Tibial artery (tissue), 4 donors: ENCODE results near the gene CDK8.

Experiments used
- DNase-seq, 2 donors: peaks; one replicate each; pipeline ENCODE4 v3.0.0-alpha.2; 2019
- H3K27ac ChIP-seq, 2 donors: fragments of 200-600 bp; sonication (generic) in 1 of 2; 1 replicate in 1 of 2; 2 replicates in 1 of 2; pipeline ENCODE4 v1.5.1; 2018 to 2019; ENCODE audit warnings: mild to moderate bottlenecking in 1 of 2
- H3K27me3 ChIP-seq, 2 donors: fragments of 200-600 bp; sonication (generic) in 1 of 2; one replicate each; pipeline versions ENCODE4 v1.5.1 to v1.6.0; 2016 to 2019
- H3K36me3 ChIP-seq, 3 donors: fragments of 200-600 bp; sonication (generic) in 2 of 3; one replicate each; pipeline ENCODE4 v1.5.1; 2016 to 2019; ENCODE audit warnings: mild to moderate bottlenecking in 2 of 3
- H3K4me1 ChIP-seq, 4 donors: fragments of 200-600 bp; sonication (generic) in 2 of 4; 1 replicate in 3 of 4; 2 replicates in 1 of 4; pipeline ENCODE4 v1.5.1; 2016 to 2019
- H3K4me3 ChIP-seq, 2 donors: fragments of 200-600 bp; sonication (generic) in 1 of 2; 1 replicate in 1 of 2; 2 replicates in 1 of 2; pipeline ENCODE4 v1.5.1; 2018 to 2019; ENCODE audit warnings: mild to moderate bottlenecking in 2 of 2
- H3K9me3 ChIP-seq, 3 donors: fragments of 200-600 bp; sonication (generic) in 1 of 3; one replicate each; pipeline ENCODE4 v1.5.1; 2016 to 2019
- CTCF ChIP-seq, 2 experiments: fragments of 200-600 bp in 1 of 2; fragments of 450-650 bp in 1 of 2; IDR thresholded peaks; one replicate each; pipeline ENCODE4 v1.5.1; 2017 to 2019; ENCODE audit warnings: antibody characterized with exemption in 2 of 2, mild to moderate bottlenecking in 1 of 2, moderate library complexity in 1 of 2
- intact Hi-C: fragments of 100-400 bp; cut with DNase I; formaldehyde crosslinking; loops from one replicate; pipeline ENCODE4 v1.15.0; 2023; ENCODE audit warnings: low total_unique reads

Gene CDK8

GRCh38 chr13:26225896-26226617 lies 27.9 kb upstream of the CDK8 start:
- H3K9me3 ChIP-seq: no peaks in the 10 kb centered on the region
- intact Hi-C loops: no loop called here
- TF ChIP-seq CTCF (IDR thresholded peaks at IDR 0.05): no peak

GRCh38 chr13:26227166-26227971 lies 26.6 kb upstream of the CDK8 start:
- TF ChIP-seq CTCF (IDR thresholded peaks at IDR 0.05): no peak
- DNase-seq: no peak
- Histone ChIP-seq H3K9me3 (no peaks in the 10 kb centered on the region), H3K4me3 (no peak overlapping the region), H3K4me1 (peaks cover 0 to 8% (median 4%) of the 10 kb centered on the region in 4 donors), H3K27me3 (no peaks in the 10 kb centered on the region), H3K36me3 (no peaks in the 10 kb centered on the region), H3K27ac (no peak overlapping the region)
- intact Hi-C loops: no loop called here

More at GRCh38 chr13:26225896-26226617, 27.9 kb upstream of the CDK8 start:
- no peak for DNase-seq
- H3K27me3 ChIP-seq: no peaks in the 10 kb centered on the region
- H3K36me3 ChIP-seq: no peaks in the 10 kb centered on the region
- H3K27ac ChIP-seq: no peak overlapping the region
- H3K4me1 ChIP-seq: peaks cover 0 to 10% (median 4%) of the 10 kb centered on the region in 4 donors
- no peak overlapping the region for H3K4me3 ChIP-seq

GRCh38 chr13:26228096-26228495 lies 25.8 kb upstream of the CDK8 start:
- no peaks in the 10 kb centered on the region for H3K9me3 ChIP-seq
- intact Hi-C loops: no loop called here
- peaks cover 0 to 2% (median under 1%) of the 10 kb centered on the region in 4 donors for H3K4me1 ChIP-seq
- no peak for DNase-seq
- no peak for TF ChIP-seq CTCF (IDR thresholded peaks at IDR 0.05)
- H3K27ac ChIP-seq: no peak overlapping the region
- no peaks in the 10 kb centered on the region for H3K36me3 ChIP-seq
- no peak overlapping the region for H3K4me3 ChIP-seq
- H3K27me3 ChIP-seq: no peaks in the 10 kb centered on the region

GRCh38 chr13:26229080-26229615 lies 24.8 kb upstream of the CDK8 start:
- Histone ChIP-seq H3K4me1 (no peaks in the 10 kb centered on the region), H3K4me3 (no peak overlapping the region), H3K9me3 (no peaks in the 10 kb centered on the region), H3K36me3 (no peaks in the 10 kb centered on the region), H3K27me3 (peaks cover 0 to under 1% of the 10 kb centered on the region in 2 donors), H3K27ac (no peak overlapping the region)
- intact Hi-C loops: no loop called here
- DNase-seq: no peak
- no peak for TF ChIP-seq CTCF (IDR thresholded peaks at IDR 0.05)

GRCh38 chr13:26230703-26231102 lies 23.2 kb upstream of the CDK8 start:
- no peaks in the 10 kb centered on the region for H3K9me3 ChIP-seq
- no peak overlapping the region for H3K27ac ChIP-seq
- TF ChIP-seq CTCF (IDR thresholded peaks at IDR 0.05): no peak
- intact Hi-C loops: no loop called here
- H3K4me1 ChIP-seq: no peaks in the 10 kb centered on the region
- no peaks in the 10 kb centered on the region for H3K36me3 ChIP-seq
- H3K27me3 ChIP-seq: peaks cover 0 to 2% of the 10 kb centered on the region in 2 donors
- H3K4me3 ChIP-seq: no peak overlapping the region
- no peak for DNase-seq
